Neural progenitor cell (in vitro differentiated cells): ENCODE results near the gene TBXAS1.

Experiments used
- CTCF ChIP-seq: fragments of 200-600 bp; sonication (generic); IDR thresholded peaks from 2 replicates; pipeline ENCODE4 v1.5.1; 2017; ENCODE audit warnings: antibody characterized with exemption, mild to moderate bottlenecking
- EZH2 ChIP-seq: fragments of 200-600 bp; sonication (generic); IDR thresholded peaks from 2 replicates; pipeline ENCODE4 v1.6.1; 2017; ENCODE audit warnings: antibody characterized with exemption, mild to moderate bottlenecking, moderate library complexity

- TF ChIP-seq CTCF, result no peak
- TF ChIP-seq EZH2, result no peak
Measured at GRCh38 chr7:139852482-139852845, 23.4 kb downstream of the TBXAS1 start.
